GM12865 (cell line): ENCODE measurements around the gene NHEJ1.

Source experiments
- DNase-seq: peaks from one replicate; pipeline ENCODE4 v3.0.0; 2010; ENCODE audit warnings: low read depth
- H3K4me3 ChIP-seq: 2 replicates; pipeline ENCODE4 v1.5.1; 2011; ENCODE audit warnings: mild to moderate bottlenecking, low read depth, low read length, control low read depth
- TF ChIP-seq, protein P1 (sequence below): IDR thresholded peaks from 2 replicates; pipeline ENCODE4 v1.5.1; 2011; ENCODE audit warnings: low read length, control low read depth, low read depth, inconsistent platforms; ENCODE audit not compliant: insufficient read depth; ENCODE audit errors: missing control alignments

NHEJ1 gene

DNA sequence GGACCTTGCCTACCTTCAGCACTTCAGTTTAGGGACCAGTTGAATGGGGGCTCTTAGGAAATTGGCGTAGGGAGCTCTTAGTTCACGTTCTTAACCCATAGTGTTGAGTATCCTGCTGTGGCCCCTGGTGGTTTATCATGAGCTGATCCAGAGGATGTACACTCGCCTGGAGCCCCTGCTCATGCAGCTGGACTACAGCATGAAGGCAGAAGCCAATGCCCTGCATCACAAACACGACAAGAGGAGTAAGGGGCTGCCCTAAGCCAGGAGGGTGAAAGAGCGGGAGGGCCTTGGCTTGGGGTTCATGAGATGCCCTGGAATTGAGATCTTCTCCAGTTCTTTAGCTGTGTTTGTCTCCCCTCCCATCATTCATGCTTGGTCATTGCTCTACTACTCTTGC is 20.3 kb upstream of the NHEJ1 start:
- DNase-seq, result no peak
- TF ChIP-seq, protein P1, sequence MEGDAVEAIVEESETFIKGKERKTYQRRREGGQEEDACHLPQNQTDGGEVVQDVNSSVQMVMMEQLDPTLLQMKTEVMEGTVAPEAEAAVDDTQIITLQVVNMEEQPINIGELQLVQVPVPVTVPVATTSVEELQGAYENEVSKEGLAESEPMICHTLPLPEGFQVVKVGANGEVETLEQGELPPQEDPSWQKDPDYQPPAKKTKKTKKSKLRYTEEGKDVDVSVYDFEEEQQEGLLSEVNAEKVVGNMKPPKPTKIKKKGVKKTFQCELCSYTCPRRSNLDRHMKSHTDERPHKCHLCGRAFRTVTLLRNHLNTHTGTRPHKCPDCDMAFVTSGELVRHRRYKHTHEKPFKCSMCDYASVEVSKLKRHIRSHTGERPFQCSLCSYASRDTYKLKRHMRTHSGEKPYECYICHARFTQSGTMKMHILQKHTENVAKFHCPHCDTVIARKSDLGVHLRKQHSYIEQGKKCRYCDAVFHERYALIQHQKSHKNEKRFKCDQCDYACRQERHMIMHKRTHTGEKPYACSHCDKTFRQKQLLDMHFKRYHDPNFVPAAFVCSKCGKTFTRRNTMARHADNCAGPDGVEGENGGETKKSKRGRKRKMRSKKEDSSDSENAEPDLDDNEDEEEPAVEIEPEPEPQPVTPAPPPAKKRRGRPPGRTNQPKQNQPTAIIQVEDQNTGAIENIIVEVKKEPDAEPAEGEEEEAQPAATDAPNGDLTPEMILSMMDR, result no peak
- no peak overlapping the region for H3K4me3 ChIP-seq

DNA sequence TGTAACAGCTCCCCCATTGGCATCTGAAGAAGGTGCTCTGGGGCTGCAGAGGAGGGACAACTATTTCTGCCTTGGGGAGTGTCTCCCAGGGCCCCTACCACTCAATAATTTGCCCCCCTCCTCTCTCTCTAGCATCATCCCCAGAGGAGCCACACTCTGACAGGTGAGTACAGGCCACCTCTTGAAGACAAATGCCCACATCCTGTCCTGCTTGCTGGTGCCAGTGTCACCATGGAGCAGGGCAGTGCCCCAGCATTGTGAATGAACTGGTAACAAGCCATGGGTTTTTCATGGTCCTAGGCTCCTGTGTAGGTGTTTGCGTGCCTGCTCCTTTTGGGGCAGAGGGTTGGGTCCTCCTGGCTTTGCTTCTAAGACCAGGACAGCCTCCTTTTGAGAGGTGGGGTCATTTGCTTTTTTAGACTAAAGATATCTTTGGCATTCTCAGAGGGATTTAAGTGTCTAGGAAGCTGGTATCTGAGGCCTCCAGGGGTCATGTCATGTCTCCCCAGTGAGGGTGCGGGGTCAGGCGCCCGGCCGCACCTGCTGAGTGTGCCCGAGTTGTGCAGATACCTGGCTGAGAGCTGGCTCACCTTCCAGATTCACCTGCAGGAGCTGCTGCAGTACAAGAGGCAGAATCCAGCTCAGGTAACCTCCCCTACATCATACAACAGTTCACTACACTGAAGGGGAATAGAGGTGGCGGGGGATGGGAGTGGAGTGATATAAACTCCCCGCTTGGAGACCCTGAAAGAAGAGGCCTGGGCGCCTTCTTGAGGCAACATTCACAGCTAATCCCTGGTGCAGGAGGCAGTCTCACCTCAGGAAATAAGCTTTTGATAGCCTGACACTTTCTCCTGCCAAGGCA is 19.2 kb upstream of the NHEJ1 start:
- DNase-seq, result no peak
- no peak overlapping the region for H3K4me3 ChIP-seq
- TF ChIP-seq, protein P1, result no peak

DNA sequence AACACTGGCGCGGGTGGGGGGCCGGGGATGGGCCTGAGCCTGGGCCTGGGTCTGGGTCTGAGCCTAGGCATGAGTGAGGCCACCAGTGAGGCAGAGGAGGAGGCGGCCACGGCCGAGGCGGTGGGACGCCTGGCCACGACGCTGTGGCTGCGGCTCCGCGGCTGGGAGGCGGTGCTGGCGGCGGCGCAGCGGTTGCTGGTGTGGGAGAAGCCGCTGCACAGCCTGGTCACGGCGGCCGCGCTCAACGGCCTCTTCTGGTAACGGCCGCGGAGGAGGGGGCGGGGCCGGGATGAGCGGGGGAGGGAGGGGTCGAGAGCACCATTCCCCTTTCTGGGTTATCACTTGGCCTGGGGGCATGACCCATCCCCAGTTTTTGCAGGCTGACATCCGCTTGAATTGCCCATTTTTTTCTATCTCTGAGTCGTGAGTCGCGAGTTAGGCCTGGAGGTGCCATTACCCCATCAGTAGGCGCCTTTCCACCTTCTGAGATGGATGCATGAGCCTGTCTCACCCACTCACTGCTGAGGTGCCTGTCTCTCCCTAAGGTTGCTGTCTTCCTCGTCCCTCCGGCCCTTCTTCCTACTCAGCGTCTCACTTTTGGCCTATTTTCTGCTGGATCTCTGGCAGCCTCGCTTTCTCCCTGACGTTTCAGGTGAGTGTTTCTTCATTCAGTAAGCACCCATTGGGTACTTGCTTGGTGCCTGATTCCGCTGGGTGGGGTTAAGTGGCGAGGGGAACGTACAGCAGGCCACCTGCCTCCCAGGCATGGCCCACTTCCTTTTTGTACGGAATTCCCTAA is 18.0 kb upstream of the NHEJ1 start:
- TF ChIP-seq, protein P1, result no peak
- peak overlapping the region; percentile 85 for H3K4me3 ChIP-seq
- peak; percentile 47 for DNase-seq

- TF ChIP-seq, protein P1, result peak; percentile 46
Measured at GRCh38 chr2:219177552-219178376, 17.1 kb upstream of the NHEJ1 start, which contains the start of gene RETREG2. TSS of gene RETREG2 (plus strand) at chr2:219178275. CDS start at chr2:219178353, 78 bp downstream.

GRCh38 chr2:219176818-219177551 is 16.4 kb upstream of the NHEJ1 start, which contains the start of gene CNPPD1:
TSS of gene CNPPD1 (minus strand) at chr2:219176925. CDS start at chr2:219176828, 97 bp downstream.
- TF ChIP-seq, protein P1, result no peak
- DNase-seq, result peak; percentile 94

More at GRCh38 chr2:219177552-219178376, 17.1 kb upstream of the NHEJ1 start, which contains the start of gene RETREG2:
- DNase-seq, result peak; percentile 97
- H3K4me3 ChIP-seq, result peak within 1 kb of the TSS; percentile 88

More at GRCh38 chr2:219176818-219177551, 16.4 kb upstream of the NHEJ1 start, which contains the start of gene CNPPD1:
- peak within 1 kb of the TSS; percentile 88 for H3K4me3 ChIP-seq
